HG03045 (cell line): ENCODE results near the gene PPP2R1A.

ENCODE experiments used
- ATAC-seq: cut with Tn5 transposase; IDR thresholded peaks from one replicate; pipeline ENCODE4 v1.9.1; 2021; ENCODE audit warnings: mild to moderate bottlenecking, moderate library complexity; ENCODE audit not compliant: unreplicated experiment

PPP2R1A gene

DNA sequence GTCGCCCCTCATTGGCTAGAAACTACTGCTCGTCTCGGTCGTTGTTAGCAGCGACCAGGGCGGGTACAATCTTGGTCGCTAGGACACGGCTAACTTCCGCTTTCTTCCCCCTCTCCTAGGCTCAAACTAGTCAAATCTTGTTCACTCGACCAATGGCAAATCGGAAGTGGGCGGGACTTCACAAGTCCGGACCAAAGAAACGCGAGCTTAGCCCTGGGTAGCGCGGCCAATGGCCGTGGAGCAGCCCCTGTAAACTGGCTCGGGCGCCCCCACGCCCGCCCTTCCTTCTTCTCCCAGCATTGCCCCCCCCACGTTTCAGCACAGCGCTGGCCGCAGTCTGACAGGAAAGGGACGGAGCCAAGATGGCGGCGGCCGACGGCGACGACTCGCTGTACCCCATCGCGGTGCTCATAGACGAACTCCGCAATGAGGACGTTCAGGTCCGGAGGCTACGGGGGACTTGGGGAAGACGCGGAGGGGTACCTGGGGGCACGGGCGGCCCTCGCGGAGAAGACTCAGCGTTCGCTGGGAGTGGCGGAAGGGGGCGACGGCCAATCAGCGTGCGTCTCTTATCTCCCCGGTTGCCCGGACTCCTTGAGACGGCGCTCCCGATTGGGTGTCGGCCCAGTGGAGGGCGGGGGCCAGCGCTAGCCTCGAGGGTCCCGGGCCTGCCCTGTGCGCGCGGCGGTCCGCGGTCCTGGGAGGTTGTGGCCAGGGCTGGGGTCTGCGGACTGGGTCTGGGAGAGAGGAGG lies at the start of gene PPP2R1A:
Gene PPP2R1A (plus strand): TSS at position 318 of the 752 bp plus-strand sequence. CDS start 45 bp downstream, at position 363.
- peak; percentile 87 for ATAC-seq

DNA sequence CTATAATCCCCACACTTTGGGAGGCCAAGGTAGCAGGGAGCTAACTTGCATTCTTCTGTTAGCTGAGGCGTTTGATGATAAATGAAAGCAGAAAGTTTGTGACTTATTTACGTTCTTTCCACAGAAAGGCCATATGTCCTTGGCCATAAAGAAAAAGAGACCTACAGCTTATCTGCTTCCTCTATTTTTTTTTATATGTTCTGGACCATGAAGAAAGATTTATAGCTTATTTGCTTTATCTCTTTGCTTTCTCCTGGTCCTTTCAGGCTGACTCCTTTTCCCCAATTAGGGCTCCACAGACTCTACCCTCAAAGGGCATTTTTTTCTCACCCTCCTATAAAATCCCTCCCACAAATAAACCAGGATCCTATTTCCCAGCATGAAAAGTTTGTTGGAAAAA lies 48.6 kb upstream of the PPP2R1A start:
- no peak for ATAC-seq

DNA sequence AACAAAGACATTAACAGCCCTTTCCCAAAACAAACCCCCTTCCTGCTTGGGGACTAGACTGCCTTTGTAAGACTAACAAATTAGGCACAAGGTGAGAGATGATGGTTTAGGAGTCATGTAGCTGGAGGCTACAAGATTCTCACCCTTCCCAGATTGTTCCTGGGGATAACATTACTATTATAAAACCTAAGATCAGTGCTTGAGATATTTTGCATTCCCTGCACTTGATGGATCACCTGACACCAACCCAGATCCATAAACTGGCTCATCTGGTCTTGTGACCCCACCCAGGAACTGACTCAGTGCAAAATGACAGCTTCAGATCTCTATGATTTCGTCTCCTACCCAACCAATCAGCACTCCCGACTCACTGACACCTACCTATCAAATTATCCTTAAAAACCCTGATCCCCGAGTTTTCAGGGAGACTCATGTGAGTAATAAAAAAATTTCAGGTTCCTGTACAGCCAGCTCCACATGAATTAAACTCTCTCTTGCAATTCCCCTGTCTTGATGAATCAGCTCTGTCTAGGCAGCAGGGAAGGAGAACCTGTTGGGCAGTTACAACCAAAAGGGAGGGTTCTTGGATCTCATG lies 47.8 kb upstream of the PPP2R1A start:
- no peak for ATAC-seq

DNA sequence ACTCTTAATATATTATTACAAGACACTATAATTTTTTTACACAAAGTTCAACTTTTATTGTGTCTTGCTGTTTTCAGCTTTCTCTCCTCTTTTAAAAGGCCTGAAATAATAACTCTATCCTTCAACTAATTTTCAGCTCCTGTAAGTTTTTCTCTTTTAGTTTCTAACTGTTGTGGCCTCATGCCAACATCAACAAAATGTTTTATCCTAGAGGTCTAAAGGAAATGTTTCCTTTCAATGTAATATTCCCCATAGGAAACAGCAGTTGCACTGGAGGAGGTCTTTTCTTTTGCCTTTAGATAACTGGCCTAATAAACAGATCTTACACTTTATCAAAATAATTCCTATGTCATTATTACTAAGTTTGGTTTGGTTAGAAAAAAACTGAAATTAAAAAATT lies 41.6 kb upstream of the PPP2R1A start:
- ATAC-seq: no peak

DNA sequence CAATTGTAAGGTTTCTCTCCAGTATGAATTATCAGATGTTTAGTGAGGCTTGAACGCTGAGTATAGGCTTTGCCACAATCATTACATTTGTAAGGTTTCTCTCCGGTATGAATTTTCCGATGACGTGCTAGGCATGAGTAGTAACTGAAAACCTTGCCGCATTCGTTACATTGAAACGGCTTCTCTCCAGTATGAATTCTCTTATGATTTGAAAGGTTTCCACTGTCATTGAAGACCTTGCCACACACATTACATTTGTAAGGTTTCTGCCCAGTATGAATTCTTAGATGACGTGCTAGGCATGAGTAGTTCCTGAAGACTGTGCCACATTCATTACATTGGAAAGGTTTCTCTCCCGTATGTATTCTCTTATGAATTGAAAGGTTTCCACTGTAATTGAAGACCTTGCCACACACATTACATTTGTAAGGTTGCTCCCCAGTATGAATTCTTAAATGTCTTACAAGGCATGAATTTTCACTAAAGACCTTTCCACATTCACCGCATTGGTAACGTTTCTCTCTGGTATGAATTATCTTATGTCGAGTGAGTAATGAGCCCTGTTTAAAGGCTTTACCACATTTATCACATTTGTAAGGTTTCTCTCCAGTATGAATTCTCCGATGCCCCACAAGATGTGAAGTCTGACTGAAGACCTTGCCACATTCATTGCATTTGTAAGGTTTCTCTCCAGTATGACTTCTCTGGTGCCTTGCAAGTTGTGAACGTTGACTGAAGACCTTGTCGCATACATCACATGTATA lies 34.1 kb upstream of the PPP2R1A start:
- no peak for ATAC-seq

GRCh38 chr19:52170304-52170703 lies 19.5 kb upstream of the PPP2R1A start:
- no peak for ATAC-seq

GRCh38 chr19:52170863-52171320 lies 19.0 kb upstream of the PPP2R1A start:
- ATAC-seq: no peak

DNA sequence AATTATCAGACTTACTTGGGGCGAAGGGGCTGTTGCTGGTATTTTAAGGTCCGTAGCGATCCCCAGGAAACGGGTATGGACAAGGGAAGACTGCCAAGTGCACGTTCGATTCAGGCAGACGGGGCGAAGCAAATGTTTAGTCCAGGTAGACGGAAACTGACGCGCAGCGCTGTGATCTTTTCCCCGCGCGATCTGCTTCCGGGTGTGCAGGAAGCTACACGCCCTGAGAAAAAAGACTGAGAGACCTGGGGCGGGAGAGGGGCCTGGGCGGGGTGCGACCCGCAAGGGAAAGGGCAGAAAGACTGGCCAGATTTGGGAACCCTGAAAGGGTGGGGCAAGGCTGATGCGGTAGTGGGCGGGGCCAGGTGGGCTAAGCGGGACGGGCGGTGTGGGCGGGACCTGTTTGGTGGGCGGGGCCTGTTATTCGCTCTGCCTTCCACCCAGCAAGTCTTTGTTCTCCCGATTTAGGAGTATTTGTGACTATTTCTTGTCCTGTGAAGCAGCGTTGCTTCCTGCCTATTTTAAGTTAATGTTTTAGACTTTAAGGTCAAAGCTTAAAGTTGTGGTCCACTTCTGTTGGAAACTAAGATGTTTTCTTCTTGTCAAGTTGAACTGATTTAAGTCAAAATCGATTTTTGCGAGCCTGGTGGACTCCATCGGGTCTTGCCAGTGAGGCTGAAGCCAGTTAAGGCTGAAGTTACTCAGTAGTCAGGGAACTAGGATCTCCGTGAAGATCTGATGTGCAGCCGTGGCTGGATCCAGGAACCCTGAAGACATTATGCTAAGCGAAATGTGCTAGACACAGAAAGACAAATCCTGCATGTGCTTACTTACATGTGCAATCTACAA lies 18.3 kb upstream of the PPP2R1A start, which contains the start of gene ZNF836:
Gene ZNF836 (minus strand): TSS at position 301 of the 849 bp plus-strand sequence. CDS start 3,549 bp downstream, outside the sequence.
- ATAC-seq: peak; percentile 78

DNA sequence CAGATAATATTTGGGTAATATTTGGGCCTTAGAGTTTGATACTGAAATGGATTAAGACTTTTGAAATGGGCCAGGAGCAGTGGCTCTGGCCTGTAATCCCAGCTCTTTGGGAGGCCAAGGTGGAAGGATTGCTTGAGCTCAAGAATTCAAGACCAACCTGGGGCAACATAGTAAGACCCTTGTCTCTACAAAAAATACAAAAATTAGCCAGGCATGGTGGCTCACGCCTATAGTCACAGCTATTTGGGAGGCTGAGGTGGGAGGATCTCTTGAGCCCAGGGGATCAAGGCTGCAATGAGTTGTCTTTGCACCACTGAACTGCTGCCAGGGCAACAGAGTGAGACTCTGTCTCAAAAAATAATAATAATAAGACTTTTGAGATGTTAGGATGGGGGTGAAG lies 17.5 kb upstream of the PPP2R1A start:
- ATAC-seq: no peak

GRCh38 chr19:52176574-52176973 lies 13.3 kb upstream of the PPP2R1A start:
- no peak for ATAC-seq

DNA sequence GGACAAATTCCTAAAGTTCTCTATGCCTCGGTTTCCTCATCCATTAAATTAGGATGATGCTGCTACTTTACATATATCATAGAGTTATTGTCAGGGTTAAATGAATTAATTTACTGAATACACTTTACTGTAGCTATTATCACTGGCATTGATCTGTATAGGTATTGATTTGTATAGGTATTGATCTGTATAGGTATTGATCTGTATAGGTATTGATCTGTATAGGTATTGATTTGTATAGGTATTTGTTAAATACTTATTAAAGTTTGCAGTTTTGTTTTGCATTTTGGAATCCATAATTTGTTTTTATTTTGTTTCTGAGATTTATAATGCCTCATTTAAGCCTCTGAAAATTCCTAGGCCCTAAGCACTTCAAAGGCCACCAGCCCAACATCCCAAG lies 2.4 kb upstream of the PPP2R1A start:
- ATAC-seq: no peak

- ATAC-seq: no peak
These were observed 774 bp upstream of the PPP2R1A start for GRCh38 chr19:52188822-52189734.

DNA sequence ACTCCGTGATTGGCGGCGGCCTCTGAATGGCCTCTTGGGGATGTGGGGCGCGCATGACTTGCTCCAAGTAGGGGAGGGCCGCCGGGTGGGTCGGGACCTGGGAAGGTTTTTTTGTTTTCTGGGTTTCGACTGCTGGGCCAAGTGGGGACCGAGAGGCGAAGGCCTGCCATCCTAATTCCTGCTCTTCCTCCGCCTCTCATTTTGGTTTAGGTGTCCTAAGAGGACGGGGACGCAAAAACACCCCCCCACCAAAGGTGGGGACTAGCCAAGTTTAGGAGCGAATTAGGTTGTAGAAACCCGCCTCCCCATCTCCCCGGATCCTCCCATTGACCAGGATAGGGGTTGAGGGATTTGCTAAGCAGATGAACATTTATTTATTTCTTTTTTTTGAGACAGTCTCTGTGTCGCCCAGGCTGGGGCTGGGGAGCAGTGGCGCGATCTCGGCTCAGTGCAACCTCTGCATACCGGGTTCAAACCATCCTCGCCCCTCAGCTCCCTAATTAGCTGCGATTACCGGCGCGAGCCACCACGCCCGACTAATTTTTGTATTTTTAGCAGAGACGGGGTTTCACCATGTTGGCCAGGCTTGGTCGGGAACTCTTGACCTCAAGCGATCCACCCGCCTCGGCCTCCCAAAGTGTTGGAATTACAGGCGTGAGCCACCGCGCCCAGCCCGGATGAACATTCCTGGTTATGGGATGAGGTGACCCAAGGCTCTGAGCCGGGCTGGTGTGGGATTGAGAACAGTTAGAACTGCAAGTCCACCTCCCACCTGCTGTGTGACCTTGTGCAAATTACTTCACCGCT lies 838 bp downstream of the PPP2R1A start:
- no peak for ATAC-seq

GRCh38 chr19:52191389-52191788 lies 1.5 kb downstream of the PPP2R1A start:
- no peak for ATAC-seq

DNA sequence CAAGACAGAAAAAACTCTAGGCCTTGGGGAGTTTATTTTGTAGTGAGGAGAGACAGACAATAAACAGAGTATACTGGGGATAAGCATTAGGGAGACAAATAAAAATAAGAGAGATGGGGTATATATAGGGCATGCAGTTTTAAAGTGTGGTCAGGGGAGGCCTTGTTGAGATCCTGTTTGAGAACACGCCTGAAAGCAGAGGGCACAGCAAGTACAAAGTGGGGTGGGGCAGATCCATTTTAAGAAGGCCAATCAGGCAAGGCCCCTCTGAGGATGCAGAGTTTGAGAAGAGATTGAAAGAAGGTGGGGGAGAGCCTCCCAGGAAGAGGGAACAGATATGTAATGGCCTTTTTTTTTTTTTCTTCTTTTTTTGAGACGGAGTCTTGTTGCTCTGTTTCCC lies 2.1 kb downstream of the PPP2R1A start:
- no peak for ATAC-seq

- ATAC-seq: no peak
These were observed 6.6 kb downstream of the PPP2R1A start for GRCh38 chr19:52196256-52196967.

DNA sequence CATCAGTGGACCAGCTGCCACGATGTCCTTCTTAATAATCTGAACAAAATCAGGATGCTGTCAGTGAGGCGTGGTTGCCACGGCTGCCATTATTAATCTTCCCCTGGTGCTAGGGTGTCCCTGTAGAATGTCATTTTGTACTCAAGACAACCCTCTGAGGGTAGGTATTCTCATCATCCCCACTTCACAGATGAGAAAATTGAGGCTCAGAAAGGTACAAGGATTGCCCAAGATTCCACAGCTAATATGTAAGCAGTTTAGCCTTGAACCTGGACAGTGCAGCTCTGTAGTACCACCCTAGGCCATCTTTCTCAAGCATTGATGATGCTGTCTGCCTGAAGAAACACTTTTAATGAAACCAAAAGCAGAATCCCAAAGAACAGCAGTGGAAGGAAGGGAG lies 8.1 kb downstream of the PPP2R1A start:
- ATAC-seq: no peak

DNA sequence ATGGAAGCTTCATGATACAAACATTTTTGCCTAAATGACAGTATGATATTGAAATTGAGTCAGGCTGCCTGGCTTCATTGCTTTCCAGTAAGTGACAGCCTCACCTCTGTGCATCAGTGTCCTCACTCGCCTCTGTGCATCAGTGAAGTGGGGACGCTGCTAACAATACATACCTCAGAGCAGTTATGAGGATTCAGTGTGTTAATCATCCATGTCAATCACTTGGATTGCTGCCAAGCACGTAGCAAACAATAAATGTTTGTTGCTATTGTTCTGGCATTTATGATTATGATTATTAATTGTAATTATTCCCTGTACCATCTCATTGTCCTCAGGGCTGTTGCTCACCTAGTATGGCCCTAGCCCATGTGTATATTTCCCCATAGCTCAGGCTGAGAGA lies 8.8 kb downstream of the PPP2R1A start:
- ATAC-seq: no peak
